ENCODE data around the gene TFRC. TPM values are rescaled to one million over a fixed set of nuclear protein-coding genes. Genes with fewer than 3 reads are reported as not detected.

Gene TFRC
- total RNA-seq (100 to 1,000 TPM in 6 of 9 donors, 10 to 100 TPM in 3; 15.7 to 232 (median 121) TPM), polyA plus RNA-seq (10 to 100 TPM; 24.2 to 70.7 TPM)
- long read RNA-seq, donor 1, full-length matches to known transcripts: 86 of 105 reads
- long read RNA-seq, donor 1, partial matches to known transcripts: 7 of 105 reads
- long read RNA-seq, donor 1, other reads (novel, unspliced or antisense): 12 of 105 reads
- long read RNA-seq, donor 2, full-length matches to known transcripts: 87 of 139 reads
- long read RNA-seq, donor 2, partial matches to known transcripts: 21 of 139 reads
- long read RNA-seq, donor 2, other reads (novel, unspliced or antisense): 31 of 139 reads
- long read RNA-seq, donor 3, full-length matches to known transcripts: 136 of 180 reads
- long read RNA-seq, donor 3, partial matches to known transcripts: 33 of 180 reads
- long read RNA-seq, donor 3, other reads (novel, unspliced or antisense): 11 of 180 reads

- no peaks in the 10 kb centered on the region for H3K27me3 ChIP-seq
- peak within 1 kb of the TSS; percentile 78 to 98 (median 87) for H3K4me3 ChIP-seq
- intact Hi-C loops (cut with DNase I): loop anchor here in 1 of 10 donors (2.0 kb wide), 1 partner anchor 113 kb away; no protein-coding TSS in a partner anchor
- DNase-seq (peak; percentile 94 to 98 (median 96)), ATAC-seq (peak; percentile 97 to 99 (median 99))
- TF ChIP-seq CTCF (IDR thresholded peaks at IDR 0.05) (peak in 1 of 12 donors; percentile 18), POLR2A (IDR thresholded peaks at IDR 0.05) (peak; percentile 92 to 99)
- peaks cover 2 to 37% (median 21%) of the 10 kb centered on the region in 12 donors for H3K4me1 ChIP-seq
- no peaks in the 10 kb centered on the region for H3K9me3 ChIP-seq
- 0 to 1% (median 0%) methylated on average over 41 to 67 of the region's 67 CpGs for WGBS, 4 donors
- H3K27ac ChIP-seq: peak within 1 kb of the TSS; percentile 45 to 98 (median 94)
- H3K36me3 ChIP-seq: peaks cover 0 to 2% (median 0%) of the 10 kb centered on the region in 9 donors
Observed at GRCh38 chr3:196081834-196082618, at the start of gene TFRC. TFRC (minus strand) TSS chr3:196082090; CDS start chr3:196077099, 4,991 bp downstream.

GRCh38 chr3:196128172-196128843, 46.4 kb upstream of the TFRC start:
- 95 to 96% (median 96%) methylated on average over 21 of the region's 21 CpGs for WGBS, 4 donors
- no peaks in the 10 kb centered on the region for H3K9me3 ChIP-seq
- H3K27me3 ChIP-seq: no peaks in the 10 kb centered on the region
- H3K4me1 ChIP-seq: peaks cover 0 to 6% (median 0%) of the 10 kb centered on the region in 12 donors
- ATAC-seq: no peak
- no peaks in the 10 kb centered on the region for H3K36me3 ChIP-seq
- DNase-seq: no peak
- H3K27ac ChIP-seq: no peak overlapping the region
- intact Hi-C loops (cut with DNase I): no loop called here
- H3K4me3 ChIP-seq: no peak overlapping the region
- TF ChIP-seq CTCF (IDR thresholded peaks at IDR 0.05): no peak
- no peak for TF ChIP-seq POLR2A (IDR thresholded peaks at IDR 0.05)

GRCh38 chr3:196127308-196128040, 45.6 kb upstream of the TFRC start:
- no peak overlapping the region for H3K27ac ChIP-seq
- peaks cover 0 to 15% (median 0%) of the 10 kb centered on the region in 12 donors for H3K4me1 ChIP-seq
- TF ChIP-seq CTCF (IDR thresholded peaks at IDR 0.05) (no peak), POLR2A (IDR thresholded peaks at IDR 0.05) (no peak)
- no peaks in the 10 kb centered on the region for H3K27me3 ChIP-seq
- H3K9me3 ChIP-seq: no peaks in the 10 kb centered on the region
- intact Hi-C loops (cut with DNase I): no loop called here
- WGBS, 4 donors: 49 to 62% (median 55%) methylated on average over 11 to 12 of the region's 12 CpGs
- H3K4me3 ChIP-seq: no peak overlapping the region
- no peaks in the 10 kb centered on the region for H3K36me3 ChIP-seq
- DNase-seq (no peak), ATAC-seq (no peak)

Measured in heart left ventricle (tissue), 16 donors.